Left ventricle myocardium superior (tissue), 1 donor: ENCODE measurements around the gene STARD13. TPM values are rescaled to one million over a fixed set of nuclear protein-coding genes. Genes with fewer than 3 reads are reported as not detected.
"Not testable (repeated sequence)": the region's sequence is repeated elsewhere in the genome, so short reads cannot be mapped to it uniquely, and the experiment has no call there.

Experiments
- ATAC-seq: fragments of 200-7000 bp; cut with Tn5 transposase; one replicate; pipeline ENCODE4 v1.9.1; 2020; ENCODE audit warnings: mild to moderate bottlenecking, moderate library complexity
- DNase-seq: peaks from one replicate; pipeline ENCODE4 v3.0.0-alpha.2; 2020
- intact Hi-C: fragments of 100-400 bp; cut with micrococcal nuclease; formaldehyde crosslinking; loops from one replicate; pipeline ENCODE4 v1.11.0; 2022
- total RNA-seq: library from RNA; stranded (reverse); fragmentation: NEBNext Ultra II Directional; extraction: Animal tissue kit (Norgen Biotek cat#: 25700); gene quantifications from one replicate; pipeline ENCODE4 v1.2.1, GENCODE V29; 2021
- donor health status: DM: no; HTN: yes; CAD: no; lungs with severe emphysema.

Gene STARD13
- total RNA-seq, 1 donor from 2014 or later = 41.1 TPM

DNA sequence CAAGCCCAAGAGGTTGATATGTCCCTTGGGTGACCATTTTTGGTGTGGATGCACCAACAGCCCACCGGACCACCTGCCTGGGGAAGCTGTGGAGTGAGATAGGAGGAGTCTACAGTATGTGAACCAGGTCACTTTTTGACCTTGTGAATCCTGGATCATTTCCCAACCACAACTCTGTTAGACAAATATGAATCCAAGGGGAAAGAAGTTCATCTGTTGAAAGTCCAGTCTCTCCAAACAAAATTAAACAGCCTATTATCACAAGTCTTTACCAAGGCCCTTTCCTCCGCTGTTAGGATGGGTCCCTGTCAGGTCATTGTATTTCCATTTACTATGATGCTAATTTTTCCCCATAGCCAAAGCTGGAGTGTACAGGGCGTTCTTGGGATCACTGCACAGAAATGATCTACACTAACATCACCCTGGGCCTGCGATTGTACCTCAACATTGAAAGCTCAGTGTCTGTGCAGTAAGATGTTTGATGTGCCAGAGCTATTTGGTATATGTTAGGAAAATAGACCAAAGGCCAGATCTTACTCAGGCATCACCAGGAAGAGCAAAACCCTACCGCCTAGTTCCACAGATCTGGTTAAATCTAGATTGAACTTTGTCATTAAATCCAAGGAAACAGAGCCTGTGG, 117.1 kb downstream of the STARD13 start:
- intact Hi-C loops = no loop called here
- DNase-seq = no peak
- peak; percentile 52 for ATAC-seq

DNA sequence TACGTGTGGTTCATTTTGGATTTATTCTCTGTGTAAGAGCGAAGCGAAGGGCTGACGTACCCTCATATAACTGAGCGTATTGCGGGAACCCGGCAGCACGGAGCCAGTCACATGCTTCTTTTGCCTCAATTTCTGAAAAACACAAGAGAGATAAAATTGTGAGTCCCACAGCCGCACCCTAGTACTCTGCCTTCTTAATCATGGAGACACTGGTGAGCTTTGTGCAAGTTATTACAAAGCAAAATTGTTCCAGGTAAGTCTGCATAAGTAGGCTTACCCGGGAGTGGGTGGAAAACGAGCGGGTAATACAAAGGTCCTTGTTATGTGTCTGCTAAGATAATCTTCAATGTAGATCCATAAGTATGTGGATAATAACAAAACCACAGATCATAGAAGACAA, 118.1 kb downstream of the STARD13 start:
- intact Hi-C loops = no loop called here
- ATAC-seq = no peak
- no peak for DNase-seq

DNA sequence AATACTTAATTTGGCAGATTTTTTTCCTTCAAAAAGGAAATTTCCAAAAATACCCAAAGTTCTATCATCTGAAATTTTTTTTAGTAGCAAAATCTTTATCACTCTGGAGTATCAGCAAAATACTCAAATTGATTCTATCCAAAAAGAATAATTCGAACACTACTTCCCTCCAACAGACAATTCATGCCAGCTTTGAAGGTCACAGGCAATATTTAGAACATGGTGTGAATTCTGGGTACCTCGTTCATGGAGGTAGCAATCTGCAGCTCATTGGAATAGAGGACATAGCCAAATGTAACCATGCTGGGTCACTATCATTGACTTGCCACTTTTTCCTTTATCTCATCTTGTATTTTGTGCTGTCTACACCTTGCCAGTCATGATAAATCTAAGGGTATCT, 119.8 kb downstream of the STARD13 start:
- intact Hi-C loops = no loop called here
- no peak for ATAC-seq

DNA sequence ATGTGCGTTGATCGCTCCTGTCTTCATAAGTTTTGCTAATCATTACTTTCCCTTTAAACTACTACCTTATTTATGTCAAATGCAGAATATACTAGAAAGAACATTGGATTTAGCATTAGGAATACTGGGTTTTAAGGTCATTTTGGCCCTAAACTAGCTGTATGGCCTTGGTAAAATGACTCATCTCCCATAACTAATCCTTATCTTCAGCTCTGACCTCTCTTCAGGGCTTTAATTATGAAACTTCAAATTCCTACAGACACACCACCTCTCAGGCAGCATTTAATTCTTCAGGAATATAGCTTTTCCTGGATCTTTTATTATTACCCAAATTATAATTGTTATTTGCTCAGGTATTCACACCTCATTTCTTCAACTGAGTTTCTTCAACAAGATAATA, 121.2 kb downstream of the STARD13 start:
- no peak for ATAC-seq
- intact Hi-C loops = no loop called here

More for the DNA sequence above, 119.8 kb downstream of the STARD13 start:
- DNase-seq = no peak

DNA sequence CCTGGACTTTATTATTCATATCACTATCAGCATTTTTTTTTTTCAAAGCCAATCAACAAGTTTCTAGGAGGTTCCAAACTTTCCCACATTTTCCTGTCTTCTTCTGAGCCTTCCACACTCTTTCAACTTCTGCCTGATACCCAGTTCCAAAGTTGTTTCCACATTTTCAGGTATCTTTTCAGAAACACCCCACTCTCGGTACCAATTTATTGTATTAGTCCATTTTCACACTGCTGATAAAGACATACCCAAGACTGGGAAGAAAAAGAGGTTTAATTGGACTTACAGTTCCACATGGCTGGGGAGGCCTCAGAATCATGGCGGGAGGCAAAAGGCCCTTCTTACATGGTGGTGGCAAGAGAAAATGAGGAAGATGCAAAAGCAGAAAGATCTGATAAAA, 122.8 kb downstream of the STARD13 start:
- not testable (repeated sequence) for DNase-seq, ATAC-seq

More for the DNA sequence above, 121.2 kb downstream of the STARD13 start:
- no peak for DNase-seq

DNA sequence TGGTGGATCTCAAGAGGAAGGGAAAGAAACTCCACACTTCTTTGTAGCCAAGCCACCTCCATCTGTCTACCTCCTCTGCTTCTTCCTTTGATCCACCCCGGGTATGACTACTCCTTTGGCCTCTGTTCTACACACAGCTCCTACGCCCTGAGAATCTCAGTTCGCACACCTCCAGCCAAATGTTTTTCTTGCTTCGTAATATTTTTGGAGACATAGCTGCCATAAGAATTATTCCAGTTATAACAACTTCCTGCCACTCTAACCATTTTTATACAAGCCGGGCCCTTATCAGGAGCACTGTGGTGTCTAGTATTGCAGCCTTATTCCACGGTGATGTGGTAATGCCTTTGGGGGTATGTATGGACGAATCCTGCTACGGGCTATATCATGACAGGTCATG, 126.7 kb downstream of the STARD13 start:
- intact Hi-C loops = no loop called here
- ATAC-seq (peak; percentile 13), DNase-seq (no peak)

More for the DNA sequence above, 122.8 kb downstream of the STARD13 start:
- intact Hi-C loops = not testable (repeated sequence)

DNA sequence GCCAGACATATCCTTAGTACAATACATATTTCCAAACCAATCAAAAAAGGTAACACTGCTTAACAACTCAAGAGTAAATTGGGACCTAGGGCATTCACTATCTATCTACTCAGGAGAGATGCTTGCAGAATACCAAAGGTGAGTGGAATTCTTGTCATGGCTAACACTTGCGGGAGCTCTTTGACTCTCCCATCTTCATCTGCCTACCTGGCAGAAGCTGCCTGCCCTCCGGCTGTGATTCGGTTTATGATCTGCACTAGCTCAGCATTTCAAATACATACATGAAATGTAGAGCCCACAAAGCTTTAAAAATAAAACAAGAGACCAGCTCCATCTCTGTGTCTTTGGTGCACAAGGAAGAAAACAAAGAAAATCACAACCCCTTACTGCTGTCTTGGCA, 127.3 kb downstream of the STARD13 start:
- ATAC-seq (no peak), DNase-seq (no peak)
- intact Hi-C loops = no loop called here

DNA sequence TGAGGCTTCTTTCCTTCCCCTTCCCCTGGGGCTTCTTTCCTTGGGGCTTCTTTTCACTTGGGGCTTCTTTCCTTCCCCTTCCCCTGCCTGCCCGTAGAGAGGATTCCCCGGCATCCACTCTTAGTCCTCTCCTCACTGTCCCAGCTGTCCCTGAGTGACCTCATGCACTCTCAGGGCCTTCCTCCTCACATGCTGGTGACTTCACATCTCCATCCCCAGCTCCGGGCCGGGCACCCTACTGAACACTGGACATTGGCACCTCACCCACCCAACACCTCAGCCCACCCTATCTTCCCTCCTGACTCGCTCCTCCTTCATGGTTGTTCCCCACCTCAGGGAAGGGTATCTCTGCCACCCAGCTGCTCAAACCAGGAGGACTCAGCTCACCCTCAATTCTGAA, 130.6 kb downstream of the STARD13 start:
- ATAC-seq (peak; percentile 15), DNase-seq (no peak)
- intact Hi-C loops = no loop called here

DNA sequence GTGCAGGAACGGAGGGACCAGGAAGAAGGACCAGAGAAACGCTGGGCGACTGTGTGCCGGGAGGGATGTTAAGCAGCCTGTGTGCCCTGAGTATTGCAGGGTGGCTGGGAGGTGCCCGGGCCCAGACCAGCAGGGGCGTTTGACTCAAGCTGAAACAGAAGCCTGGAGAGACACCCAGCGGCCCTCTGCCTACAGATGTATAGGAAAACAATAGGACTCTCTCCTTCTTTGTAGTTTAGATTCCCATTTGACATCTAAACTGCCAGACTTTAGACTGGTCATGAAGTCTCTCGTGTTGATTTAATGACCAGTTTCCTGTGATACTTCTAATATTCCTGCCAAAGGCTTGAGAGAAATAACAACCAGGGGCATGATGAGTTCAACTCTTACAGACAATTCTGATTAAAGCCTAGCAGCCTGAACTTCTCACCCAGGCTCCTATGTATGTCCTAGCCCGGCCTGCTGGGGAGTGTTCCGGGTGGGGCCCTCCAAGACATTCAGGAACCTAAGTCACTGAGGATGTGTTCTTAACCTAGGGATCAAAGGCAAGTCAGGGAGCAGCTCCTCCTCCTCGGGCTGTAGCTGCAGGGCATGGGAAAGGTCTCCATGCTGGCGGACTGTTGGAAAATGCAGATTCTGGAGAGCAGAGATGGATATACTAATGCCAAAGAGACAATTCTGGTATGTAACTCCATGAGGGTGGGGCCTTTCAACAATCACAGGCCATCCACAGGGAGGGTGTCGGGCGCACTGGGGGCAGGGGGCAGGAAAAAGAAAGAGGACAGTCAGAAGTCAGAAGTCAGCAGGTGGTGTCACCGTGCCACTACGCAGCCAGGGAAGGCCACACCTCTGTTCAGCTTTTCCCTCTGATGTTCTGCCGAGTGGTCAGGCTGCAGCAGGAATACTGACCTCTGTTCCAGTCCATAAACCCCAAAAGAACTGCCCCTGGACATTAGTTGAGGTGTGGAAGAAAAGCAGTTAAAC, 131.8 kb downstream of the STARD13 start:
- intact Hi-C loops = no loop called here
- DNase-seq (peak; percentile 65), ATAC-seq (peak; percentile 83)

DNA sequence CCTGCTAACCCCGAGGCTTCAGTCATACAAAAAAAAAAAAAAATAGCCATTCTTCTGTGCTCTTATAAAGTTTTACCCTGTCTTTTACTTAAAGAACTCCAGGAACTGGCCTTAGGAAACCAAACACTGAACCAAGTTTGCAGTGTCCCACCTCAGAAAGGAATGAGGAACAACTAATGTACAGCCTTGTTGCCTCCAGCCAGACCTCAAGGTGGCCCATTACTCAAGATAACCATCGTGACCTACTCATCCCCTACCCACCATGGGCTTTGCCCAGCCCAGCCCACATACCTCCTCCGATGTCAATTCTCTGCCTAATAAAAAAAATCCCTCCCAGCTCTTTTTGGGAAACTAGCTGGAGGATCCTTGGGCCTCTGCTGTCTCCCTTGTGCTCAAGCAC, 133.2 kb downstream of the STARD13 start:
- no peak for ATAC-seq
- intact Hi-C loops = no loop called here

DNA sequence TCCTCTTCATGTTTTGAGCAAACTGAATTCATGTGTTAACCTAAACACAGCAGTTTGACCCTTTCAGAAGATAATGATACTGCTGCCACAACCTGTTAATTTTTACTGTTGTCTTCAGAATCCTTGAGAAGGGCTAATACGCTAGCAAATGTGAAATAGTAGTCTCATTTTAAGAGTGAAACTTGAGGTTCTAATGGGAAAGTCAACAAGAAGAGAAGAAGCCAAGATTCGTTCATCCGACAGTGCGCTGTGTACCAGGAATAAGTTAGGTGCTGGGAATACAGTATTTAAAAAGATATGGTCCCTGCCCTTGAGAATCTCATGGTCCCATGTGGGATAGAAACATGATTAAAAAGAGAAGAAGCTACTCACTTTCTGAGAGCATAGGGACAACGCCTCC, 134.9 kb downstream of the STARD13 start:
- intact Hi-C loops = no loop called here
- ATAC-seq (no peak), DNase-seq (no peak)

More for the DNA sequence above, 133.2 kb downstream of the STARD13 start:
- DNase-seq = no peak

DNA sequence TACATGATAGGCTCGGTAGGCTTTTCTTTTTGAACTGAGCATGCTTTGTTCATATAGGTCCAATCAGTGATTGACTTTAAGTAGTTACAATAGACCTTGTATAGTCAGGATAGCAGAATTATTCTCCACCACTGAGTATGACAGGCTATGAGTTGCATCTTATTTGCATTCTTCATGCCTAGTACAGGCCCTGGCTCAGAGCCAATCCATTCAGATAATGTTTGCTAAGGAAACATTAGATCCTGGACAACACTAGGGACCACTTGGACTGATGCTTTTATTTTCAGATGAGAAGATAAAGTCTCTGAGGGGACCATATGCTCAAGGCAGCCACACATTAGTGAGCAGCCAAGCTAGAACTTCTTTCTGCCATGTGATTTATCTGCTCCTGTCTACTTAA, 135.4 kb downstream of the STARD13 start:
- intact Hi-C loops = no loop called here

DNA sequence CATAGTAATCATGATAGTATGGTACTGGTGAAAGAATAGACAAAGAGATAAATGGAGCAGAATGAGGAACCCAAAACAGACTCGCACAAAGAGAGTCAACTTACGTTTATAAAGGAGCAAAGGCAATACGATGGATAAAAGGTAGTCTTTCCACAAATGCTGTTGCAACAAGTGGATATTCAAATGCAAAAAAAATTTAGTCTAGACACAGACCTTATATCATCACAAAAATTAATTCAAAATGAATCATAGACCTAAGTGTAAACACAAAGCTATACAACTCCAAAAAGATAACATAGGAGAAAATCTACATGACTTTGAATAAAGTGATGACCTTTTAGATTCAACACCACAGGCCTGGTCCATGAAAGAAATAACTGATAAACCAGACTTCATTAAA, 137.7 kb downstream of the STARD13 start:
- intact Hi-C loops = no loop called here
- no peak for ATAC-seq
- DNase-seq = no peak

More for the DNA sequence above, 135.4 kb downstream of the STARD13 start:
- DNase-seq (no peak), ATAC-seq (no peak)

DNA sequence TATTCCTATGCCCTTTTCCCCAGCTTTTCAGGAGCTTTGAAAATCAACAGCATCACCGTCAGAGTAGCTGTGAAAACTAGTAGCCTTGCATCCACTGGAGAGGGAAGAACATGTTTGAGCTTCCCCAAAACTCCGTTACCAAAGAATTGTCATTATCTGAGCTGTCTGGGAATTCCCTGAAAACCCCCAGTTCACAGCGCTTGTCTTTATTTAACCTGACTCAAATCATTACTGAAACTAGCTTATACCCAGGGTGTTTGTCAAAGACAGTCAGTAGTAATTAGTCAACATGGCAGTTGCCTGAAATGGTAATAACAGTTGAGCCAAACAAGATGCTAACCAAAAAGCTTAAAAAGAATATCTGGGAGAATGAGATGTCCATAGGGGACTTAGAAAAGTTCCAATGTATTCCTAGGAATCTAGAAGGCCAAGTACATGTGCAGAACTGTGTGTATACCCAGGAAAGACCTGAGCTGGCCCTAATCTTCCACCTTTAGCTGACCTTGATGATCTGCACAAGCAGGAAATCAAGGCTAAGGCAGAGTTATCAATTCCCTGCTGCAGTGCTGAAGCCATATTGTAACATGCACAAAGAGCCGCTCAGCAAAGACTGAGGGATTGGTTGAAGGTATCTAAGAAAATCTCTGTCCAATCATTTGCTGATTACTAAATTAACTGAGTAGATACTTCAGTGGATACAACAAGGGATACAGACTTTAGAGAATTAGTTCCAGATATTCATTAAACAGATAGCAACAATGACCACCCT, 138.5 kb downstream of the STARD13 start:
- intact Hi-C loops = no loop called here
- no peak for ATAC-seq
- no peak for DNase-seq

DNA sequence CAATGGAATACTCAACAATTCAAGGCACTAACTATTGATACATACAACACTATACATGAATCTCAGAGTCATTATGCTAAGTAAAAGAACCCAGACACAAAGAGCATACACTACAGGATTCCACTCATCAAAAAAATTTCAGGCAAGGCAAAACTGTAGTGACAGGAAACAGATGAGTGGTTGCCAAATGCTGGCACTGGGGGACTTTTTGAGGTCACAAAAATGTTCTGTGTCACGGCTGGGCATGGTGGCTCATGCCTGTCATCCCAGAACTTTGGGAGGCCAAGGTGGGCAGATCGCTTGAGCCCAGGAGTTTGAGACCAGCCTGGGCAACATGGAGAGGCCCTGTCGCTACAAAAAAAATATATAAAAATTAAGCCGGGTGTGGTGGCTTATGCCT, 139.9 kb downstream of the STARD13 start:
- intact Hi-C loops = no loop called here
- ATAC-seq = peak; percentile 68

DNA sequence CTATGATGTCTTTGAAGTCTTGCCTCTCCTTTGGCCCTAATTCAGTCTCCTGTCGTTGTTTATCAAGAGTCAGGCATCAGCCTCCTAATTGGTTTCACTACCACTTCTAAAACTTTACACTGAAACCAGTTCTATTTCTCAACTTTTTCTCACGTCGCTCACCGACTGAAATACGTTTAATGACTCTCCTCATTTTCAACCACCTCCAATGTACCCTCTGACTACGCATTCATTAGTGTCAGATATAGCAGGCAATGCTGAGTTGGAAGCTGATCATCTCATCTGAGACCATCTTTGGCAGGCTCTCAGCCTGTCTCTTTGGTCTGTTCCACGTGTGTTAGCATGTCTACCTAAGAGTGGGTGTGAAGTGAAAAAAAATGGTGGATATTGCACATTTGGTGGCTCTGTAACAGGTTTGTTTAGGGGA, 141.2 kb downstream of the STARD13 start:
- intact Hi-C loops = no loop called here

More for the DNA sequence above, 139.9 kb downstream of the STARD13 start:
- DNase-seq = peak; percentile 35

DNA sequence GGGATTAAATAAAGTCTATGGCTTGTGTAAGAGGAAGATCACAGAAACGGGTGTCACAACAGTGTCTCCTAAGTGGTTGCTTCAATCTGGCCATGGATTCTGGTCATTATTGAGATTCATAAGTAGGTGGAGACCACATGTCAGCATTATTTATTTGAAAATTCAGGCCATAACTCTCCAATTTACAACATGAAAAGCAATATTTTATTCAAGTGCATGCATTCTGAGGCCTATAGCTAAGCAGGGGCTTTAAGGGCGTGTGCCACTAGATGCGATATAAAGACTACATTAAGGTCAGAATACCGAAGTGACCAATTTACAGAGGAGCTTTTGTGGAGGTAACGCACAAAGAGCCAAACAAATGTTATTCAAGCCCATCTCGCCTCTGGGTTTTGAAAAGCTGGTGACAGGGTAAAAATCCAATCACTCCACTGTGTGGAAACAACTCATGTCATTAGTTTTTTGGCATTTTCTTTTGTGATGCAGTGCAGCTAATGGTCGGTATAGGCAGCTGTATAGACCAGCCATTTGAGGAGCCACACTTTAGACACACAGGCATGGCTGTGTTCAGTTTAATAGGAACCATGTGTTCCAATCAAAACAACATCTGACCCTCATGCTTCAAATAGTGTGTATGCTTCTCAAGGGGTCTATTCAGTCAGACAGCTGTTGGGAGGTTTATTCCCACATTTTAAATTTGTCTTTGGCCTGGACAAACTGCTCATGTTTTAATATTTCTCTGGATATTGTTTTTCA, 145.6 kb downstream of the STARD13 start:
- intact Hi-C loops = no loop called here
- no peak for DNase-seq

More for the DNA sequence above, 141.2 kb downstream of the STARD13 start:
- DNase-seq (no peak), ATAC-seq (no peak)

DNA sequence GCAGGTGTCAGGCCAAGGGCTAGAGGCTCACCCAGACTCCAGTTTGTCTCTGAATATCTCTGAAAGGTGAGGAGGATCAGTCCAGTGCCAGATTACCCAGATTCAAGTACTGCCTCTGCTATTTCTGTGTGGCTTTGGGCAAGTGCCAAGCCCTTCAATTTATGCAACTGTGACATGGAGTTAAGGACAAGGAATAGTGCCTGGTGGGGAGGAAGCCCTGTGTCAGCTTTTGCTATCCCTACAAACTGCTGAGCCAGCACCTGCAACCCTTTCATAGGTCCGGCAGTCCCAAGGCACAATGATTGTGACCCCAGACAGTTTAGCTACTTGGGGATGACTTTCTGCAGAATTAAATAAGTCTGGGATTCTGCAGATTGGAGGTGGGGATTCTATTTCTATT, 146.4 kb downstream of the STARD13 start:
- ATAC-seq (peak; percentile 94), DNase-seq (peak; percentile 72)
- intact Hi-C loops = no loop called here

More for the DNA sequence above, 145.6 kb downstream of the STARD13 start:
- no peak for ATAC-seq

DNA sequence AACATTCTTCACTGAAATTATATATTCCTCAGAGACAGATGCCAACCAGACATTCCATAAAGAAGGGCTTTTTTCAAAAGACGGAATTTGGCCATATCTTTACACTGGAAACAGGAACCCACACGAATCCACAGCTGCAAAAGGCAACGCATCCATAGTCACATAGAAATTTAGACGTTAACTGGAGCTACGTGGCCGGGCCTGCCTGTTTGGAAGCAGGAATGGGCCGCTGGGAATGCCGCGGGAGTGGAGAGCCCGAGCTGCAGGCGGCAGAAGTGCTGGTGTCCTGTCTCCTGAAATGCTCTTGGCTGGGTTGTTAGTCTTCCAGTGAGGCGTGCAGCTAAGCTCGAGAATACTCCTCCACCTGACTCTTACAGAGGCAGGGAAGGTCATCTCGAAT, 147.1 kb downstream of the STARD13 start:
- peak; percentile 14 for ATAC-seq
- DNase-seq = no peak
- intact Hi-C loops = no loop called here
